COR-L47 (cell line): ENCODE data around the gene CPNE1.

Source experiments
- DNase-seq: peaks from one replicate; lab custom pipeline; 2025; lab: John Stamatoyannopoulos, UW

CPNE1 gene

GRCh38 chr20:35600176-35600992, 64.3 kb downstream of the CPNE1 start:
- DNase-seq: no peak

- DNase-seq: no peak
Observed at GRCh38 chr20:35599776-35600120, 65.0 kb downstream of the CPNE1 start.

GRCh38 chr20:35598899-35599775, 65.6 kb downstream of the CPNE1 start:
- no peak for DNase-seq

DNA sequence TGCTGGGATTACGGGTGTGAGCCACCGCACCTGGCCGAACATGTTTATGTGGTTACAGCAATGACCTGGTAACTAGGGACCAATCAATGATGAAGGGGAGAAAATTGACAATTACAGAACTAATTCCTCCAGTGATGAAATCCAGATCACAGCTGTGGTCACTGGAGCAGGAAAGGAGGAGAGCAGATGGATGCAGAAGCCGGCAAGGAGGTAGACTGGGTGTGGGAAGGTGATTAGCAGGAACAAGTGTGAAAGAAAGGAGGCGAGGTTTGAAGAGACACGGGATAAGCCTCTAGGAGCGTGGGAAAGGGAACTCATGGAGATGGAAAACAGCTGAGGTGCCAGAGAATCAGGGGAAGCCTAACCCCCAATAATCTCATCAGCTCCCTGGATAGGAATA, 66.2 kb downstream of the CPNE1 start:
- DNase-seq: no peak

DNA sequence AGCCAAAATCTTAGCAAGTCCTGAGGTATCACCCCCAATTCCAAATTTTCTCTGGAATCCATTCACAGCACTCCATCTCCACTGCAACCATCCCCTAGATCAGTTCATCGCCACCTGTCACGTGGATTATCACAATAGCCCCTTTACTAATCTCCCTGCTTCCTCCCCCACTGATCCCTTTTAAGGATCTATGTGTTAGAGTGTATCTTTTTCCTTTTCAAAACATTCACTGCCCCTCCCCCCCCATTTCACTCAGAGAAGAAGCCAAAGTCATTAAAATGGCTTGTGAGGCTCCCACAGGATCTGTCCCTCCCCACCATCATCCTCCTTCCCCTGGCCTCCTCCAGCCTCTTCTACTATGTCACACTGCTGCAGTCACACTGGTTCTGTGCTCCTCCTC, 67.5 kb downstream of the CPNE1 start:
- DNase-seq: no peak

DNA sequence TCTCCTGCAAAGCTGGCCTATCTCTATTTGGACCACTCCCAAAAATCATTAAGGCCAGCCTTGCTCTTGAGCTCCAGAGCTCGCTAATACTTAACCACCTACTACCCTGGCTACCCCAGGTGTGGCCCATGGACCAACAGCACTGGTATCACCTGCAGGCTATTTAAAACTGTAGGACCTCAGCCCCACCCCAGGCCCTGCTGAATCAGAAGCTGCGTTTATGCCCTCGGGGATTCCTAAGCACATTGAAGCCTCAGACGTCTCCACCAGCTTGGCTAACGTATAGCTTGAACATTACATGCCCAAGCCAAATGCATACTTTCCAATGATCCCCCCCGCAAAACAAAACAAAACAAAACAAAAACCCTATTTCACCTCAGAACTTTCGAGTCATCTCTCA, 68.8 kb downstream of the CPNE1 start:
- DNase-seq: no peak

GRCh38 chr20:35595456-35595855, 69.2 kb downstream of the CPNE1 start:
- DNase-seq: no peak

GRCh38 chr20:35592339-35592974, 72.2 kb downstream of the CPNE1 start:
- DNase-seq: peak; percentile 4

DNA sequence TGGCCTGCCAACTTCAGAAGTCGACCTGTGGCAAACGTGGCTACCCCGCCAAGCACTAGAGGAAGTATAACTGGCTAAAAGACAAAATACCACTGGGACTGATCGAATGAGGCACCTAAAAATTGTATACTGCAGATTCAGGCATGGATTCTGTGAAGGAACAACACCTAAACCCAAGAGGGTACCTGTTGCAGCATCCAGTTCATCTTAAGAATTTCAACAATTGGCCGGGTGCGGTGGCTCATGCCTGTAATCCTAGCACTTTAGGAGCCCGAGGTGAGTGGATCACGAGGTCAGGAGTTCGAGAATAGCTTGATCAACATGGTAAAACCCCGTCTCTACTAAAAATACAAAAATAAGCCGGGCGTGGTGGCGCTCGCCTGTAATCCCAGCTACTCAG, 76.3 kb downstream of the CPNE1 start:
- DNase-seq: no peak

DNA sequence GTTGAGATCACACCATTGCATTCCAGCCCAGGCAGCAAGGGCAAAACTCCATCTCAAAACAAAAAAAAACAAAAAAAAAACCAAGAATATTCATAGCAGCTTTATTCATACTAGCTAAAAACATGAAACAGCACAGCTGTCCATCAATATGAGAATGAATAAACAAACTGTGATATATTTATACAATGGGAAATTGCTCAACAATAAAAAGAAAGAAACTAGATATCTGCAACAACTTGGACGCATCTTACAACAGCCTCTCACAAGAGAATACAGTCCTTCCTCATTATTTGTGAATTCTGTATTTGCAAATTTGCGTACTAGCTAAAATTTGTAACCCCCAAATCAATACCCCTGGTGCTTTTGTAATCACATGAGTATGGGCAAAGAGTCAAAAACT, 77.3 kb downstream of the CPNE1 start:
- no peak for DNase-seq

GRCh38 chr20:35586751-35587425, 77.8 kb downstream of the CPNE1 start:
- no peak for DNase-seq

GRCh38 chr20:35583636-35584560, 80.8 kb downstream of the CPNE1 start:
- DNase-seq: no peak

DNA sequence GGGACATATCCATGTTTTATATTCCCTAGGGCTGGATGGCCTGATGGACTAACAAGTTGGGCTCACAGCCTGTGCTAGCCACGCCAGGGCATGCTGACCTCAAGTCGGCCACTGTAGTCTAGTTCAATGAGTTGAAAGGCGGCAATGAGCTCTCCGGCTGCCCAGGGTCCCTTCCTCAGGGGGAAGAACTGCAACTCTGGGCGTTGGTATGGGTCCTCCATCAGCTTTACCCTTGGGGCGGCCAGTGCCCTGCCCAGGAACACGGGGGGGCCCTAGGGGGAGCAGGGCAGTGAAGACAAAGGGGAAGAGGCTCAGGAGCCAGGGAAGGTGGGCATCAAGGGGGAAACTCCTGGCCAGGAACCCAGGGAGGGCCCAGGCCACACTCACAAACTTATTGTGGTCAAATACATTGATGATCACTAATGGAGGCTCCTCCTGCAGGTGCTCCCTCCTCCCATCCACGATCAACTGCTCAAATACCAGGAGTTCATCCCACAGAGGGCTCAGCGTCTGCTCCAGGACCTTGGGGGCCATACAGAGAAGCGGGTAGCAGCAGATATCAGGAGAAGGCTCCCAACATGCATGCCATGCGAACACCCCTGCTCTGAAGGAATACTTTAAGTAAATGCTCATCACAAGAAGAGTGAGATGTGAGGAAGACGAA, 81.8 kb downstream of the CPNE1 start:
- DNase-seq: no peak

DNA sequence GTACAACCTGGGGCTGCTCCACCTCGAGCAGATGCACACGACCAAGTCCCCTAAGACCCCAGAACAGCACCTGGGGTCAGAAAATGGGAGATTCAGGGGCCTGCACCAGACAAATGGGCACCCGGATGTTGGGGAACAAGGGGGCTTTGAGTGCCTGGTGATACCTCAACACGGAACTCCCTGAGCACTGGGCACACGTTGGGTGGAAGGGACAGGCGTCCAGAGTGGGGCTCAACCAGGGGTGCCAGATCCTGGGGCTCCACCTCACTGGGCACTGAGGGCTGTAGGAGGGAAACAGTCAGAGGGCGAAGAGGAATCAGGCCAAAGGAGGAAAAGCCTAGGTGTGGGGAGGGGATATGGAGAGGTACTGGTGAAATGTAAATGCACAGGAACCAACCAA, 82.6 kb downstream of the CPNE1 start:
- DNase-seq: no peak

- no peak for DNase-seq
Observed at GRCh38 chr20:35579196-35579595, 85.5 kb downstream of the CPNE1 start.

DNA sequence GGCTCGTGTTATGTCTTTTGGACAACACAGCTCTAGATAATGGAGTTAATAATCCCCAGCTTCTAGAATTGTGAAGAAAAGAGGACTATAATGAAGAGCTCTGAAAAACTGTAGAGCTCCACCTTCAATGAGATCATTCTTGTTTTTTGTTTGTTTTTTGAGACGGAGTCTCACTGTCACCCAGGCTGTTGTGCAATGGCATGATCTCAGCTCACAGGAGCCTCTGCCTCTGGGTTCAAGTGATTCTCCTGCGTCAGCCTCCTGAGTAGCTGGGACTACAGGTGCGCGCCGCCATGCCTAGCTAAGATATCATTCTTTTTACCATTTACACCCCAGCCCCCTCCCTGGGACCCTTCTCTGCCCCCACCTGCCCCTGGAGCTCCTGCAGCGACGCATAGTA, 86.2 kb downstream of the CPNE1 start:
- DNase-seq: no peak

- no peak for DNase-seq
Observed at GRCh38 chr20:35576816-35577215, 87.9 kb downstream of the CPNE1 start.
